Measurements from ENCODE around the gene CCDC97.

GRCh38 chr19:41328157-41328841 lies 18.3 kb downstream of the CCDC97 start:
- TF ChIP-seq CTCF (IDR thresholded peaks at IDR 0.05 in 2 of 3, conservative IDR thresholded peaks at IDR 0.05 in 1 of 3; ENCODE audit: borderline replicate concordance in 1 of 3, insufficient read depth in 1 of 3, low read depth in 2 of 3, low read length in 2 of 3) (no peak), YY1 (IDR thresholded peaks at IDR 0.05; ENCODE audit: extremely low read depth, insufficient replicate concordance, low read depth, low read length) (no peak), POLR2AphosphoS5 (IDR thresholded peaks at IDR 0.05; ENCODE audit: low read depth, low read length) (no peak), SIN3A (IDR thresholded peaks at IDR 0.05; ENCODE audit: low read depth) (no peak)

All from HCT116 (cell line).